IMR-90 (cell line): ENCODE data around the gene NOX3. TPM values are rescaled to one million over a fixed set of nuclear protein-coding genes. Genes with fewer than 3 reads are reported as not detected.

ENCODE experiments used
- ATAC-seq: fragments of 200-7000 bp; cut with Tn5 transposase; 2 replicates; pipeline ENCODE4 v1.9.1; 2020; ENCODE audit warnings: low read depth, mild to moderate bottlenecking, moderate library complexity
- BruUV-seq: library from RNA; stranded (reverse); fragments of 400-500 nt; replicated peaks from 2 replicates; lab custom pipeline; 2021; lab: Mats Ljungman, UMichigan
- CTCF ChIA-PET: fragments of 300-600 bp; formaldehyde crosslinking; extraction: SDS; loops from one replicate; lab custom pipeline; 2021; ENCODE audit warnings: antibody characterized with exemption; lab: Yijun Ruan, JAX
- POLR2A ChIA-PET: fragments of 300-600 bp; sonication (Branson Sonifier 250); formaldehyde crosslinking; loops from one replicate; lab custom pipeline; 2022; ENCODE audit warnings: antibody characterized with exemption; ENCODE audit not compliant: unreplicated experiment; lab: Charles Lee
- DNase-seq: peaks from one replicate; pipeline ENCODE4 v3.0.0; 2013
- H2AFZ ChIP-seq: replicated peaks from 2 replicates; pipeline ENCODE3; 2013; ENCODE audit warnings: low read length, mild to moderate bottlenecking; ENCODE audit not compliant: poor library complexity
- H2AK5ac ChIP-seq: 2 replicates; pipeline ENCODE4 v1.6.1; 2013; ENCODE audit warnings: low read depth, low read length, inconsistent platforms
- H2AK9ac ChIP-seq: replicated peaks from 2 replicates; pipeline ENCODE3; 2013; ENCODE audit warnings: mild to moderate bottlenecking, low read depth, low read length, moderate library complexity; ENCODE audit not compliant: poor library complexity
- H2BK120ac ChIP-seq: 2 replicates; pipeline ENCODE4 v1.6.1; 2013; ENCODE audit warnings: low read depth, low read length, inconsistent platforms
- H2BK15ac ChIP-seq: 3 replicates; pipeline ENCODE4 v1.6.1; 2013; ENCODE audit warnings: low read depth, low read length, inconsistent platforms
- H2BK20ac ChIP-seq: 2 replicates; pipeline ENCODE4 v1.6.1; 2013; ENCODE audit warnings: low read depth, mild to moderate bottlenecking, inconsistent platforms, low read length, moderate library complexity
- H2BK5ac ChIP-seq: 2 replicates; pipeline ENCODE4 v1.6.1; 2013; ENCODE audit warnings: mild to moderate bottlenecking, low read depth, low read length, inconsistent platforms; ENCODE audit not compliant: poor library complexity, severe bottlenecking
- H3K14ac ChIP-seq: replicated peaks from 2 replicates; pipeline ENCODE4 v1.6.1; 2013; ENCODE audit warnings: low read depth, low read length, inconsistent platforms
- H3K18ac ChIP-seq: 2 replicates; pipeline ENCODE4 v1.6.1; 2013; ENCODE audit warnings: low read depth, low read length, control low read depth
- H3K23ac ChIP-seq: 2 replicates; pipeline ENCODE4 v1.6.1; 2013; ENCODE audit warnings: low read depth, low read length, inconsistent platforms
- H3K27ac ChIP-seq: 2 replicates; pipeline ENCODE4 v1.5.1; 2013; ENCODE audit warnings: mild to moderate bottlenecking, control low read depth, low read length; ENCODE audit not compliant: insufficient read depth
- H3K27me3 ChIP-seq: 2 replicates; pipeline ENCODE4 v1.6.1; 2013; ENCODE audit warnings: low read length; ENCODE audit not compliant: control insufficient read depth, insufficient read depth
- H3K36me3 ChIP-seq: 2 replicates; pipeline ENCODE4 v1.6.1; 2013; ENCODE audit warnings: low read length, mixed read lengths; ENCODE audit not compliant: control insufficient read depth, insufficient read depth
- H3K4ac ChIP-seq: 2 replicates; pipeline ENCODE4 v1.6.1; 2013; ENCODE audit warnings: low read depth, low read length, inconsistent platforms
- H3K4me1 ChIP-seq: 2 replicates; pipeline ENCODE4 v1.6.1; 2013; ENCODE audit warnings: low read length, mixed read lengths; ENCODE audit not compliant: control insufficient read depth, insufficient read depth
- H3K4me2 ChIP-seq: 2 replicates; pipeline ENCODE4 v1.6.1; 2013; ENCODE audit warnings: low read depth, mild to moderate bottlenecking, control low read depth, low read length, moderate library complexity
- H3K4me3 ChIP-seq: 2 replicates; pipeline ENCODE4 v1.5.1; 2013; ENCODE audit warnings: low read depth, mild to moderate bottlenecking, control low read depth, low read length, moderate library complexity; ENCODE audit not compliant: insufficient read depth
- H3K56ac ChIP-seq: 2 replicates; pipeline ENCODE4 v1.6.1; 2013; ENCODE audit warnings: low read length, inconsistent platforms; ENCODE audit not compliant: insufficient read depth; ENCODE audit errors: extremely low read depth
- H3K79me1 ChIP-seq, 2 experiments: 2 replicates each; pipeline ENCODE4 v1.6.1; 2013; ENCODE audit warnings: low read length in 2 of 2, inconsistent platforms in 1 of 2, low read depth in 1 of 2
- H3K9ac ChIP-seq: 2 replicates; pipeline ENCODE4 v1.6.1; 2013; ENCODE audit warnings: low read depth, low read length, control low read depth
- H3K9me1 ChIP-seq: 2 replicates; pipeline ENCODE4 v1.6.1; 2013; ENCODE audit warnings: low read length, inconsistent platforms; ENCODE audit not compliant: insufficient read depth
- H3K9me3 ChIP-seq: 2 replicates; pipeline ENCODE4 v1.6.1; 2013; ENCODE audit warnings: low read length; ENCODE audit not compliant: control insufficient read depth, insufficient read depth
- H4K20me1 ChIP-seq: 2 replicates; pipeline ENCODE4 v1.6.1; 2013; ENCODE audit warnings: low read length, inconsistent platforms; ENCODE audit not compliant: insufficient read depth
- H4K5ac ChIP-seq: 2 replicates; pipeline ENCODE4 v1.6.1; 2013; ENCODE audit warnings: mild to moderate bottlenecking, low read depth, low read length, control low read depth
- H4K8ac ChIP-seq, 2 experiments: 2 replicates each; pipeline ENCODE4 v1.6.1; 2013; ENCODE audit warnings: low read depth in 2 of 2, low read length in 2 of 2, control low read depth in 1 of 2, inconsistent platforms in 1 of 2
- H4K91ac ChIP-seq: 2 replicates; pipeline ENCODE4 v1.6.1; 2013; ENCODE audit warnings: low read depth, low read length, inconsistent platforms; ENCODE audit not compliant: insufficient read depth
- BHLHE40 ChIP-seq: fragments of 150-350 bp; IDR thresholded peaks from 2 replicates; pipeline ENCODE4 v1.6.1; 2016; ENCODE audit warnings: mild to moderate bottlenecking, low read depth, low read length
- CEBPB ChIP-seq: IDR thresholded peaks from 2 replicates; pipeline ENCODE4 v1.6.1; 2012; ENCODE audit warnings: low read depth, low read length, improper control_type of control experiment
- CHD1 ChIP-seq: IDR thresholded peaks from 2 replicates; pipeline ENCODE4 v1.6.1; 2012; ENCODE audit warnings: low read depth, low read length, improper control_type of control experiment
- ELK1 ChIP-seq: fragments of 150-350 bp; IDR thresholded peaks from 2 replicates; pipeline ENCODE4 v1.6.1; 2016; ENCODE audit warnings: low read depth, mild to moderate bottlenecking, low read length, moderate library complexity, borderline replicate concordance
- FOS ChIP-seq: fragments of 150-350 bp; IDR thresholded peaks from 2 replicates; pipeline ENCODE4 v1.6.1; 2016; ENCODE audit warnings: low read depth, low read length
- MAFK ChIP-seq: IDR thresholded peaks from 2 replicates; pipeline ENCODE4 v1.6.1; 2012; ENCODE audit warnings: low read depth, low read length, improper control_type of control experiment
- MAZ ChIP-seq: IDR thresholded peaks from 2 replicates; pipeline ENCODE4 v1.6.1; 2012; ENCODE audit warnings: low read depth, mild to moderate bottlenecking, low read length, improper control_type of control experiment, moderate library complexity, borderline replicate concordance
- MXI1 ChIP-seq: IDR thresholded peaks from 2 replicates; pipeline ENCODE4 v1.6.1; 2012; ENCODE audit warnings: low read depth, mild to moderate bottlenecking, low read length, moderate library complexity, borderline replicate concordance
- NFE2L2 ChIP-seq: fragments of 150-350 bp; IDR thresholded peaks from 2 replicates; pipeline ENCODE4 v1.6.1; 2016; ENCODE audit warnings: low read depth, mild to moderate bottlenecking, low read length
- POLR2A ChIP-seq: IDR thresholded peaks from 2 replicates; pipeline ENCODE4 v1.6.1; 2012; ENCODE audit warnings: mild to moderate bottlenecking, low read depth, low read length
- RAD21 ChIP-seq: IDR thresholded peaks from 2 replicates; pipeline ENCODE4 v1.6.1; 2012; ENCODE audit warnings: low read length, improper control_type of control experiment
- RCOR1 ChIP-seq: IDR thresholded peaks from 2 replicates; pipeline ENCODE4 v1.6.1; 2012; ENCODE audit warnings: mild to moderate bottlenecking, low read length, improper control_type of control experiment; ENCODE audit not compliant: insufficient replicate concordance
- RFX5 ChIP-seq: IDR thresholded peaks from 2 replicates; pipeline ENCODE4 v1.8.0; 2012; ENCODE audit warnings: low read depth, mild to moderate bottlenecking, low read length, moderate library complexity
- SMC3 ChIP-seq: fragments of 150-350 bp; IDR thresholded peaks from 2 replicates; pipeline ENCODE4 v1.6.1; 2016; ENCODE audit warnings: low read depth, mild to moderate bottlenecking, antibody characterized with exemption, low read length, moderate library complexity
- WGBS, 2 experiments: methylation state at CpG; one replicate each; pipeline versions ENCODE4 v1.1.5 to v1.1.7; 2013; ENCODE audit warnings: missing lambda C conversion rate in 2 of 2; ENCODE audit not compliant: insufficient read length in 1 of 2; ENCODE audit errors: extremely low coverage in 2 of 2; 5-methylcytosine and 5-hydroxymethylcytosine counted together
- dilution Hi-C: fragments of 300-500 bp; cut with HindIII; formaldehyde crosslinking; loops from one replicate; pipeline ENCODE4 v1.14.3; 2018; ENCODE audit warnings: low sequenced_read_pairs; ENCODE audit not compliant: unreplicated experiment
- in situ Hi-C: fragments of 300-500 bp; cut with MboI; formaldehyde crosslinking; loops from 3 replicates; pipeline ENCODE4 v1.14.3; 2019; ENCODE audit warnings: low sequenced_read_pairs, inconsistent platforms, mixed read lengths
- intact Hi-C: fragments of 100-400 bp; cut with micrococcal nuclease; formaldehyde crosslinking; loops from 2 replicates; pipeline ENCODE4 v1.10.0; 2022
- polyA plus RNA-seq, 3 experiments: library from polyadenylated mRNA; depleted of rRNA; stranded (reverse); fragments of >200 nt; gene quantifications; 2 replicates each; pipeline ENCODE4 v1.2.3, GENCODE V29; 2012; ENCODE audit warnings: low replicate concordance in 1 of 3
- total RNA-seq: library from RNA; depleted of rRNA; stranded (reverse); fragments of >200 nt; gene quantifications from 2 replicates; pipeline ENCODE4 v1.2.3, GENCODE V29; 2012
- TF ChIP-seq, protein P1 (sequence below): conservative IDR thresholded peaks from 2 replicates; pipeline ENCODE4 v1.5.1; 2012; ENCODE audit warnings: mild to moderate bottlenecking, low read depth, low read length, improper control_type of control experiment

Gene NOX3
- total and polyA plus RNA-seq, 2 of the 4 experiments (the other 2 are of a cell fraction), result not detected

DNA sequence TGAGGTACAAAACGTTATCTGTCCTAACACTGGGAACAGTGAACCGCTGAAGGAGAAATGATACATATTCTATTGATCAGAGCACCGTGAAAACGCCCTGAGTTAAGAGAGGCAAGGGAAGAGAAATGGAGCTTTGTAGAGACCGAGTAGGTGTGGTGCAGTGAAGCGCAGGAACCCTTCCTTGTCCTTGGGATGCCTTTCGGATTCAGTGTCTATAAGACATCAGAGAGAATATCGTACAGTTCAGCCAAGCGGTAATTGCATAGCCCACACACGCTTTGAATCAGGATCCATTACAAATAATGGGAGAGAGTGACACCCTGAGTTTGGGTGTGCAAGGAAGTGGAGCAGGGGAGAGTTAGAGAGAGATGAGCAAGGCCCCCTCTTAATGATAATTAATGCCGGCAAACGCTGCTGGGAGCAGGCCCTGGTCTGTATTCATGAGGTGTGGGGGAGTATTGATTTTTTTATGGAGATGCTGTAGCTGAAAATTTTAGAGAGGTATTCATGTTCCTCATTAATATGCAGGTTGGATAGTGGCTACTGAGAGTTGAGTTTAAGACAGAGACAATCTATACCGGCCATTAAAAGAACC lies 20.7 kb downstream of the NOX3 start:
- no peaks in the 10 kb centered on the region for H3K79me1 ChIP-seq
- dilution Hi-C loops, result no loop called here
- H2AK9ac ChIP-seq, result no peak overlapping the region
- H3K4ac ChIP-seq, result no peak overlapping the region
- H3K14ac ChIP-seq, result no peak overlapping the region
- H3K27me3 ChIP-seq, result no peaks in the 10 kb centered on the region
- 90% methylated on average over 7 of the region's 13 CpGs; no CpG with 5 or more reads in 1 of the 2 experiments for WGBS, 2 experiments
- no peak overlapping the region for H3K56ac ChIP-seq
- no peaks in the 10 kb centered on the region for H4K20me1 ChIP-seq
- no peak overlapping the region for H3K9ac ChIP-seq
- no peaks in the 10 kb centered on the region for H3K9me3 ChIP-seq
- ATAC-seq (no peak), DNase-seq (no peak)
- H2AK5ac ChIP-seq, result no peak overlapping the region
- no peaks in the 10 kb centered on the region for H3K36me3 ChIP-seq
- BruUV-seq, result no TSS peak
- H4K8ac ChIP-seq, result no peak overlapping the region
- H4K91ac ChIP-seq, result no peak overlapping the region
- H3K4me3 ChIP-seq, result no peak overlapping the region
- H3K4me2 ChIP-seq, result no peak overlapping the region
- intact Hi-C loops, result loop anchor here (5.0 kb wide), 1 partner anchor 37 kb away; no protein-coding TSS in a partner anchor
- 0 out of 2 replicates have a peak, but pooled peaks cover 4% of the 10 kb centered on the region for H3K9me1 ChIP-seq
- no peak overlapping the region for H4K5ac ChIP-seq
- H2BK20ac ChIP-seq, result no peak overlapping the region
- no peak overlapping the region for H3K27ac ChIP-seq
- no peak overlapping the region for H3K23ac ChIP-seq
- H2BK5ac ChIP-seq, result no peak overlapping the region
- no peak overlapping the region for H2BK120ac ChIP-seq
- peaks cover 1% of the 10 kb centered on the region for H3K4me1 ChIP-seq
- ChIA-PET CTCF (no interaction called here), POLR2A (no interaction called here)
- H2BK15ac ChIP-seq, result no peak overlapping the region
- no peak overlapping the region for H2AFZ ChIP-seq
- no peak for TF ChIP-seq RCOR1
- no peak for TF ChIP-seq SMC3
- no peak for TF ChIP-seq FOS
- TF ChIP-seq RAD21, result no peak
- no peak for TF ChIP-seq CHD1
- TF ChIP-seq ELK1, result no peak
- TF ChIP-seq MAZ, result no peak
- TF ChIP-seq MAFK, result no peak
- TF ChIP-seq, protein P1, sequence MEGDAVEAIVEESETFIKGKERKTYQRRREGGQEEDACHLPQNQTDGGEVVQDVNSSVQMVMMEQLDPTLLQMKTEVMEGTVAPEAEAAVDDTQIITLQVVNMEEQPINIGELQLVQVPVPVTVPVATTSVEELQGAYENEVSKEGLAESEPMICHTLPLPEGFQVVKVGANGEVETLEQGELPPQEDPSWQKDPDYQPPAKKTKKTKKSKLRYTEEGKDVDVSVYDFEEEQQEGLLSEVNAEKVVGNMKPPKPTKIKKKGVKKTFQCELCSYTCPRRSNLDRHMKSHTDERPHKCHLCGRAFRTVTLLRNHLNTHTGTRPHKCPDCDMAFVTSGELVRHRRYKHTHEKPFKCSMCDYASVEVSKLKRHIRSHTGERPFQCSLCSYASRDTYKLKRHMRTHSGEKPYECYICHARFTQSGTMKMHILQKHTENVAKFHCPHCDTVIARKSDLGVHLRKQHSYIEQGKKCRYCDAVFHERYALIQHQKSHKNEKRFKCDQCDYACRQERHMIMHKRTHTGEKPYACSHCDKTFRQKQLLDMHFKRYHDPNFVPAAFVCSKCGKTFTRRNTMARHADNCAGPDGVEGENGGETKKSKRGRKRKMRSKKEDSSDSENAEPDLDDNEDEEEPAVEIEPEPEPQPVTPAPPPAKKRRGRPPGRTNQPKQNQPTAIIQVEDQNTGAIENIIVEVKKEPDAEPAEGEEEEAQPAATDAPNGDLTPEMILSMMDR, result no peak
- no peak for TF ChIP-seq NFE2L2
- no peak for TF ChIP-seq POLR2A
- TF ChIP-seq MXI1, result no peak
- TF ChIP-seq BHLHE40, result no peak
- no peak for TF ChIP-seq RFX5
- no peak for TF ChIP-seq CEBPB
- H3K18ac ChIP-seq, result no peak overlapping the region
- in situ Hi-C loops, result no loop called here
